PC-9 (cell line): ENCODE results near the gene PITX2. TPM values are rescaled to one million over a fixed set of nuclear protein-coding genes. Genes with fewer than 3 reads are reported as not detected.

Experiments used
- BruUV-seq: library from RNA; stranded (reverse); fragments of 400-500 nt; replicated peaks from 2 replicates; lab custom pipeline; 2021; lab: Mats Ljungman, UMichigan
- CTCF ChIA-PET: fragments of 300-600 bp; sonication (Branson Sonifier 250); formaldehyde crosslinking; loops from one replicate; lab custom pipeline; 2022; ENCODE audit warnings: antibody characterized with exemption; lab: Charles Lee
- POLR2A ChIA-PET: fragments of 300-600 bp; sonication (Branson Sonifier 250); formaldehyde crosslinking; loops from one replicate; lab custom pipeline; 2022; ENCODE audit warnings: antibody characterized with exemption; ENCODE audit not compliant: unreplicated experiment; lab: Charles Lee
- DNase-seq, 2 experiments: peaks; one replicate each; pipeline versions ENCODE4 v3.0.0 to v3.0.0-alpha.2; 2015 to 2022; ENCODE audit warnings: mixed read lengths in 1 of 2
- H2AFZ ChIP-seq: fragments of 200-600 bp; sonication (generic); 2 replicates; pipeline ENCODE4 v1.8.1; 2017; ENCODE audit warnings: antibody characterized with exemption
- H3F3A ChIP-seq: fragments of 200-600 bp; sonication (generic); 2 replicates; pipeline ENCODE4 v1.8.1; 2017; ENCODE audit warnings: antibody characterized with exemption, mild to moderate bottlenecking, low read depth; ENCODE audit not compliant: insufficient read depth
- H3K27ac ChIP-seq: fragments of 200-600 bp; sonication (generic); 2 replicates; pipeline ENCODE4 v1.6.1; 2016; ENCODE audit warnings: mixed run types
- H3K27me3 ChIP-seq: fragments of 200-600 bp; sonication (generic); 2 replicates; pipeline ENCODE4 v1.6.1; 2016; ENCODE audit warnings: low read depth, mixed run types; ENCODE audit not compliant: insufficient read depth
- H3K36me3 ChIP-seq: fragments of 200-600 bp; sonication (generic); 2 replicates; pipeline ENCODE4 v1.6.1; 2016; ENCODE audit warnings: low read depth, mixed run types
- H3K4me1 ChIP-seq: fragments of 200-600 bp; sonication (generic); replicated peaks from 2 replicates; pipeline ENCODE4 v1.6.1; 2016; ENCODE audit warnings: mixed run types; ENCODE audit not compliant: insufficient read depth
- H3K4me2 ChIP-seq: fragments of 200-600 bp; sonication (generic); 2 replicates; pipeline ENCODE4 v1.6.1; 2017; ENCODE audit warnings: mixed run types
- H3K4me3 ChIP-seq: fragments of 200-600 bp; sonication (generic); 2 replicates; pipeline ENCODE4 v1.6.1; 2016; ENCODE audit warnings: mixed run types
- H3K79me2 ChIP-seq: fragments of 200-600 bp; sonication (generic); 2 replicates; pipeline ENCODE4 v1.6.1; 2017; ENCODE audit warnings: low read depth, mixed run types
- H3K9me2 ChIP-seq: fragments of 200-600 bp; sonication (generic); 2 replicates; pipeline ENCODE4 v1.8.1; 2017; ENCODE audit warnings: mild to moderate bottlenecking; ENCODE audit not compliant: insufficient read depth
- H3K9me3 ChIP-seq: fragments of 200-600 bp; sonication (generic); 2 replicates; pipeline ENCODE4 v1.8.1; 2016; ENCODE audit warnings: low read depth; ENCODE audit not compliant: insufficient read depth
- H4K20me1 ChIP-seq: fragments of 200-600 bp; sonication (generic); 2 replicates; pipeline ENCODE4 v1.8.1; 2017; ENCODE audit not compliant: insufficient read depth
- EZH2 ChIP-seq: fragments of 200-600 bp; sonication (generic); IDR thresholded peaks from 2 replicates; pipeline ENCODE4 v1.8.0; 2017; ENCODE audit warnings: antibody characterized with exemption, low read depth
- intact Hi-C: fragments of 100-400 bp; cut with micrococcal nuclease; formaldehyde crosslinking; loops from one replicate; pipeline ENCODE4 v1.10.0; 2022; ENCODE audit not compliant: unreplicated experiment
- total RNA-seq: library from RNA; stranded (reverse); gene quantifications from 2 replicates; pipeline ENCODE4 v1.2.3, GENCODE V29; 2021
- TF ChIP-seq, protein P1 (sequence below): fragments of 200-600 bp; sonication (generic); conservative IDR thresholded peaks from 2 replicates; pipeline ENCODE4 v1.6.1; 2017; ENCODE audit warnings: mixed run types, antibody characterized with exemption, mild to moderate bottlenecking, moderate library complexity

PITX2 gene
- total RNA-seq, 1 experiment from 2014 or later, result 0.48 TPM

DNA sequence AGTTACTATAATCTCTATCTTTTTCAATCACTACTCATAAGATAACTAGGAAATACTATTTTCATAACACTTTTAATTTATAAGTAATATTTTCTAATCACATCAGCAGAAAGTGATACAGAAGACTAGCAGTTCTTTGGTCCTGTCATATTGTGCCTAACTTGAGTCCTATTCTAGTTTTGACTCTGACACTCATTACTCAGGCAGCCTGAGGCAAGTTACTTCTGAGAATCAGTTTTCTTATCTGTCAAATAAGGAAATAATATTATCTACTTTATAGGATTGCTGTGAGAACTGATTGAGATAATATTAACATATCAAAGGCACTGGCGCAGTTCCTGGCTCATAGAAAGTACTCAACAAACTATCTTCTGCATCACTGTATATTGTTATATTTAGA, 17.8 kb downstream of the PITX2 start:
- H3K9me3 ChIP-seq, result no peaks in the 10 kb centered on the region
- H3K79me2 ChIP-seq, result no peaks in the 10 kb centered on the region
- no peak overlapping the region for H3K27ac ChIP-seq
- no TSS peak for BruUV-seq
- ChIA-PET CTCF (no interaction called here), POLR2A (no interaction called here)
- DNase-seq, result no peak
- TF ChIP-seq, protein P1, sequence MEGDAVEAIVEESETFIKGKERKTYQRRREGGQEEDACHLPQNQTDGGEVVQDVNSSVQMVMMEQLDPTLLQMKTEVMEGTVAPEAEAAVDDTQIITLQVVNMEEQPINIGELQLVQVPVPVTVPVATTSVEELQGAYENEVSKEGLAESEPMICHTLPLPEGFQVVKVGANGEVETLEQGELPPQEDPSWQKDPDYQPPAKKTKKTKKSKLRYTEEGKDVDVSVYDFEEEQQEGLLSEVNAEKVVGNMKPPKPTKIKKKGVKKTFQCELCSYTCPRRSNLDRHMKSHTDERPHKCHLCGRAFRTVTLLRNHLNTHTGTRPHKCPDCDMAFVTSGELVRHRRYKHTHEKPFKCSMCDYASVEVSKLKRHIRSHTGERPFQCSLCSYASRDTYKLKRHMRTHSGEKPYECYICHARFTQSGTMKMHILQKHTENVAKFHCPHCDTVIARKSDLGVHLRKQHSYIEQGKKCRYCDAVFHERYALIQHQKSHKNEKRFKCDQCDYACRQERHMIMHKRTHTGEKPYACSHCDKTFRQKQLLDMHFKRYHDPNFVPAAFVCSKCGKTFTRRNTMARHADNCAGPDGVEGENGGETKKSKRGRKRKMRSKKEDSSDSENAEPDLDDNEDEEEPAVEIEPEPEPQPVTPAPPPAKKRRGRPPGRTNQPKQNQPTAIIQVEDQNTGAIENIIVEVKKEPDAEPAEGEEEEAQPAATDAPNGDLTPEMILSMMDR, result no peak
- H3K4me3 ChIP-seq, result no peak overlapping the region
- peaks cover 21% of the 10 kb centered on the region for H3K4me1 ChIP-seq
- H3K27me3 ChIP-seq, result no peaks in the 10 kb centered on the region
- no peak overlapping the region for H2AFZ ChIP-seq
- no peaks in the 10 kb centered on the region for H3K36me3 ChIP-seq
- H3K4me2 ChIP-seq, result no peak overlapping the region
- intact Hi-C loops, result no loop called here
- H4K20me1 ChIP-seq, result no peaks in the 10 kb centered on the region
- peaks cover 11% of the 10 kb centered on the region; the same call in 1 of the 2 replicates for H3F3A ChIP-seq
- H3K9me2 ChIP-seq, result no peaks in the 10 kb centered on the region

DNA sequence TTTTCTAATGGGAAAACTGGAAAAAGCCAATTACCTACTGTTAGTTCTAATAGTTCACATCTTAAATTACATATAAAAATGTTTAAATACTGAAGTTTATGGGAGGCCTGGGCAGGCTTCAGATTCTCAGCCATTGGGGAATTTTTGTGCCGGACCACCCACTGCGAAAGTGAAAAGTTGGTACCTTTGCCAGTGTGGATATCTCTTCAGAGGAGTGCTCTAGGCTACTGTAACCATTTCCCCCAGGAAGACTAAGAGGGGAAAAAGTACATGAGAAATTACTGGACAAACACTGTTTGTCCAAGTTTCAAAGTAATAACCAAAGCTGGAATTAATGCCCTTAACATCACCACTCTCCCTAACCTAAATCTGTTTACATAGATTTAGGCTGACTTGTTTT, 20.8 kb downstream of the PITX2 start:
- H3F3A ChIP-seq, result no peaks in the 10 kb centered on the region
- no peaks in the 10 kb centered on the region for H3K9me3 ChIP-seq
- H3K4me2 ChIP-seq, result no peak overlapping the region
- no peaks in the 10 kb centered on the region for H3K79me2 ChIP-seq
- POLR2A ChIA-PET, result no interaction called here
- DNase-seq, result no peak
- H3K36me3 ChIP-seq, result no peaks in the 10 kb centered on the region
- CTCF ChIA-PET, result no interaction called here
- H4K20me1 ChIP-seq, result no peaks in the 10 kb centered on the region
- no peaks in the 10 kb centered on the region for H3K27me3 ChIP-seq
- H3K4me1 ChIP-seq, result no peaks in the 10 kb centered on the region
- H3K27ac ChIP-seq, result no peak overlapping the region
- TF ChIP-seq, protein P1, result no peak
- TF ChIP-seq EZH2, result no peak
- H3K4me3 ChIP-seq, result no peak overlapping the region
- no peak overlapping the region for H2AFZ ChIP-seq
- no TSS peak for BruUV-seq
- H3K9me2 ChIP-seq, result no peaks in the 10 kb centered on the region
- intact Hi-C loops, result no loop called here

DNA sequence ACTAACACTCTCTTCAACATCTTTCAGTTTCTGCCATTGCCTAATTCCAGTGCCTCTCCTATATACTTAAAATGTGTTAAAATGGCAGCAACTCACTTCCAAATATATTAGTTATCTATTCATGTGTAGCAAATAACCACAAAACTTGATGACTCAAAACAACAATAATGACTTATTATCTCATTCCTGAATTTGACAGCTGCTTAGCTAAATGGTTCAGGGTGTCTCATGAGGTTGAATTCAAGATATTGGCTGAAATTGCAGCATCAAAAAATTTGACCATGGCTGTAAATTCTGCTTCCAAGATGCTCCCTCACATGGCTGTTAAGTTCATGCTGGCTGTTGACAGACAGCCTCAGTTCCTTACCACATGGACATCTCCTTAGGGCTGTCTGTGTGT, 25.3 kb downstream of the PITX2 start:
- CTCF ChIA-PET, result no interaction called here
- Histone ChIP-seq H3K9me2 (no peaks in the 10 kb centered on the region), H3K4me3 (no peak overlapping the region), H3K36me3 (no peaks in the 10 kb centered on the region), H3K4me1 (no peaks in the 10 kb centered on the region), H2AFZ (no peak overlapping the region), H3K4me2 (no peak overlapping the region), H4K20me1 (no peaks in the 10 kb centered on the region), H3K79me2 (no peaks in the 10 kb centered on the region), H3K27ac (no peak overlapping the region), H3K27me3 (no peaks in the 10 kb centered on the region), H3F3A (no peaks in the 10 kb centered on the region), H3K9me3 (no peaks in the 10 kb centered on the region)
- BruUV-seq, result no TSS peak
- intact Hi-C loops, result no loop called here
- POLR2A ChIA-PET, result no interaction called here
- TF ChIP-seq, protein P1, result no peak
- no peak for TF ChIP-seq EZH2
- no peak for DNase-seq
